WERI-Rb-1 (cell line): ENCODE results near the gene SLC6A6.

Experiments used
- DNase-seq: peaks from one replicate; pipeline ENCODE4 v3.0.0-alpha.2; 2020
- H3K27ac ChIP-seq: fragments of 250-450 bp; sonication (Bioruptor Pico); 2 replicates; pipeline ENCODE4 v1.5.1; 2020; ENCODE audit warnings: mild to moderate bottlenecking, moderate library complexity
- H3K27me3 ChIP-seq: fragments of 250-450 bp; sonication (Bioruptor Pico); 2 replicates; pipeline ENCODE4 v1.5.1; 2021; ENCODE audit warnings: mild to moderate bottlenecking, low read depth, moderate library complexity; ENCODE audit not compliant: insufficient read depth, severe bottlenecking
- H3K36me3 ChIP-seq: fragments of 250-450 bp; sonication (Bioruptor Pico); 2 replicates; pipeline ENCODE4 v1.5.1; 2020; ENCODE audit warnings: mild to moderate bottlenecking, moderate library complexity
- H3K4me3 ChIP-seq: 2 replicates; pipeline ENCODE4 v1.5.1; 2011; ENCODE audit warnings: low read depth, mild to moderate bottlenecking, control low read depth, low read length
- H3K9me3 ChIP-seq: fragments of 250-450 bp; sonication (Bioruptor Pico); 2 replicates; pipeline ENCODE4 v1.5.1; 2021; ENCODE audit warnings: mild to moderate bottlenecking, moderate library complexity; ENCODE audit not compliant: severe bottlenecking
- TF ChIP-seq, protein P1 (sequence below): IDR thresholded peaks from 2 replicates; pipeline ENCODE4 v1.5.1; 2011; ENCODE audit warnings: low read depth, mild to moderate bottlenecking, control low read depth, inconsistent platforms, low read length

SLC6A6 gene

GRCh38 chr3:14522768-14523167 lies 120.4 kb downstream of the SLC6A6 start:
- TF ChIP-seq, protein P1, sequence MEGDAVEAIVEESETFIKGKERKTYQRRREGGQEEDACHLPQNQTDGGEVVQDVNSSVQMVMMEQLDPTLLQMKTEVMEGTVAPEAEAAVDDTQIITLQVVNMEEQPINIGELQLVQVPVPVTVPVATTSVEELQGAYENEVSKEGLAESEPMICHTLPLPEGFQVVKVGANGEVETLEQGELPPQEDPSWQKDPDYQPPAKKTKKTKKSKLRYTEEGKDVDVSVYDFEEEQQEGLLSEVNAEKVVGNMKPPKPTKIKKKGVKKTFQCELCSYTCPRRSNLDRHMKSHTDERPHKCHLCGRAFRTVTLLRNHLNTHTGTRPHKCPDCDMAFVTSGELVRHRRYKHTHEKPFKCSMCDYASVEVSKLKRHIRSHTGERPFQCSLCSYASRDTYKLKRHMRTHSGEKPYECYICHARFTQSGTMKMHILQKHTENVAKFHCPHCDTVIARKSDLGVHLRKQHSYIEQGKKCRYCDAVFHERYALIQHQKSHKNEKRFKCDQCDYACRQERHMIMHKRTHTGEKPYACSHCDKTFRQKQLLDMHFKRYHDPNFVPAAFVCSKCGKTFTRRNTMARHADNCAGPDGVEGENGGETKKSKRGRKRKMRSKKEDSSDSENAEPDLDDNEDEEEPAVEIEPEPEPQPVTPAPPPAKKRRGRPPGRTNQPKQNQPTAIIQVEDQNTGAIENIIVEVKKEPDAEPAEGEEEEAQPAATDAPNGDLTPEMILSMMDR = no peak

DNA sequence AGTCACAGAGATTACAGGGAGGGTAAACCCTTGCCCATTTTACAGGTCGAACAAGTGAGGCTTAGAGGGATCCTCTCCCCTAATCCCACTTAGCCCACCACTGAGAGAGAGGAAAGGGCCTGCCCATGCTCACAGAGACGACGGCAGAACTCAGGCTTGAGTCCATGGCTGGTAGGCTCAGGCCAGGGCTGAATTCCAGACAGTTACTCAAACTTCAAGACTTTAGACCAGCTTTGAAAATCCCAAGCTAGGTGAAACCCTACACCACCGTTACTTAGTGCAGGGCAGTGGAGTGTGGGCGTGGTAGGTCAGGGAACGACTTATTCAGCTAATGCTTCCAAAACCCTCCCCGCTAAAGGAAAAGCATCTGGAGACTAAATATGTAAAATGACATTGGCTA lies 121.4 kb downstream of the SLC6A6 start:
- Histone ChIP-seq H3K27me3 (no peaks in the 10 kb centered on the region), H3K4me3 (no peak overlapping the region), H3K27ac (no peak overlapping the region), H3K9me3 (no peaks in the 10 kb centered on the region), H3K36me3 (no peaks in the 10 kb centered on the region)
- peak; percentile 9 for DNase-seq
- TF ChIP-seq, protein P1 = no peak

More at GRCh38 chr3:14522768-14523167, 120.4 kb downstream of the SLC6A6 start:
- Histone ChIP-seq H3K4me3 (no peak overlapping the region), H3K27ac (no peak overlapping the region), H3K27me3 (no peaks in the 10 kb centered on the region), H3K36me3 (no peaks in the 10 kb centered on the region), H3K9me3 (no peaks in the 10 kb centered on the region)
- DNase-seq = peak; percentile 3

GRCh38 chr3:14524311-14524711 lies 121.9 kb downstream of the SLC6A6 start:
- Histone ChIP-seq H3K27ac (no peak overlapping the region), H3K27me3 (no peaks in the 10 kb centered on the region), H3K36me3 (no peaks in the 10 kb centered on the region), H3K4me3 (no peak overlapping the region), H3K9me3 (no peaks in the 10 kb centered on the region)
- TF ChIP-seq, protein P1 = no peak
- no peak for DNase-seq

- TF ChIP-seq, protein P1 = no peak
- peak; percentile 2 for DNase-seq
- H3K9me3 ChIP-seq = no peaks in the 10 kb centered on the region
- no peaks in the 10 kb centered on the region for H3K27me3 ChIP-seq
- no peaks in the 10 kb centered on the region for H3K36me3 ChIP-seq
- H3K27ac ChIP-seq = no peak overlapping the region
- H3K4me3 ChIP-seq = no peak overlapping the region
Measured at GRCh38 chr3:14524920-14525660, 122.7 kb downstream of the SLC6A6 start.

- H3K27me3 ChIP-seq = no peaks in the 10 kb centered on the region
- H3K36me3 ChIP-seq = no peaks in the 10 kb centered on the region
- H3K9me3 ChIP-seq = no peaks in the 10 kb centered on the region
- TF ChIP-seq, protein P1 = no peak
- H3K27ac ChIP-seq = no peak overlapping the region
- no peak for DNase-seq
- H3K4me3 ChIP-seq = no peak overlapping the region
Measured at GRCh38 chr3:14525685-14526631, 123.6 kb downstream of the SLC6A6 start.
